ENCODE results near the gene ASXL1.
"Not testable (repeated sequence)": the region's sequence is repeated elsewhere in the genome, so short reads cannot be mapped to it uniquely, and the experiment has no call there.

ASXL1 gene

DNA sequence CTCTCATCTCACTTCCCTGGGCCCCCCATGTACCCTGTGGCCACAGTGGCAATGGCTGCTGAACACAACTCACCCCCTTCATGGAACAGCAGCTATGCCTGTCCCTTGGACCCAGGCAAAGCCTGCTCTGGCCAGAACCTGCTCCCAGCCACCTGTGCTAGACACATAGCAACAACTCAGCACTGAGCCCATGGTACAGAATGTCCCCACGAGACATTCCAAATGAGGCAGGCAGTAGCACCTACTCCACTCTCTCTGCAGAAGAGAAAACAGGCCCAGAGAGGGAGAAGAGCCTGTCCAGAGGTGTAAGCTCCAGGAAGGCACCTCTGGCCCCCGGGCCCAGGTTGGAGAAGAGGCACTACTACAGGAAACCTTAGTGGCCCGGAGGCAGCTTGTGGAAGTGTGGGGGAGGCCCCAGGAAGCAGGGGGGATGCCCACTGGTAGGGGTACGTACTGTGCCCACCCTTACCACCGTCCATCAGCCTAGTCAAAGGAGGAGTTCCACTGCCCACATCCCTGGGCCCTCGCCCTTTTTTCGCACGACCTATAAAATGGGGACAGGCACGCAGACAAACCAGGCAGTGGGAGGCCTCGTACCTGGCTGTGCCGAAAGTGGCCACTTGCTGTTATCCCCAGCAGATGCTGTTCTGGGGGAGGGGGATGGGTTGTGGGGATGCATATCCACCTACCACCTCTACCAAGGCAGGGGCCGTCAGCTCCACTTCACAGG lies 97.2 kb downstream of the ASXL1 start:
- DNase-seq: no peak

DNA sequence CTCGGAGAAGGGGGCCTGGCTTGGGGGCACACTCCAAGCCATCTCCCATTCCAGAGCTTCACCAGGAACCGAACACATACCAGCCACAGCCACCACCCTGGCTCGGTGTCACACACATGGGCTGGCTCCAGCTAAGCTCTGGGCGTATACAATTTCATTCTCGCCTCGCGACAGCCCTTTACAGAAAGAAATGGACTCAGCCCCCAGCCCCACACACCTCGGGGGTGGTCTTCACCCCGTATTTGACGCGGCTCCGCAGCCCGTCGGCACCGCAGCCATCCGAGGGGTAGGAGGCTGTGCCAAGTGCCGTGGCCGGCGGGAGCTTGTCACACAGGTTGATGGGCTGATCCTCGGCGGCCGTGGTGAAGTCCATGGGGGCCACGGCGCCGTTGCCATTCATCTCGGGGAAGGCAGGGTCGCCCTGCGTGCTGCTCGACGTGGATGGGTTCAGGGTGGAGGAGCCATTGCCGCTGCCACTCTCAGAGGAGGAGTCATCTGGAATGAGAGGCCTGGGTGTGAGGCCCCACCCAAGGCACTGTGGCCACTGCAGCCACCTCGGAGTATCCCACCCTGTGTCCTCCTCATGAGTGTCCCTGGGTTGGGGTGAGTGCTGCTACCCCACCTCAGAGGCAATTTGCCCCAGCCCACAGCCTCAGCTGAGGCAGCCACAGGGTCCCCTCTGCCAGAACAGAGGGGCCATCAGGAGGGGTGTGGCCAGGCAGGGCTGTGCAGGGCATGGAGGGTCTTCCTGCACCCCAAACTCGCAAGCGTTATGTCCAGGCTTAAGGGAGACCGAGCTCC lies 98.0 kb downstream of the ASXL1 start:
- DNase-seq: no peak

DNA sequence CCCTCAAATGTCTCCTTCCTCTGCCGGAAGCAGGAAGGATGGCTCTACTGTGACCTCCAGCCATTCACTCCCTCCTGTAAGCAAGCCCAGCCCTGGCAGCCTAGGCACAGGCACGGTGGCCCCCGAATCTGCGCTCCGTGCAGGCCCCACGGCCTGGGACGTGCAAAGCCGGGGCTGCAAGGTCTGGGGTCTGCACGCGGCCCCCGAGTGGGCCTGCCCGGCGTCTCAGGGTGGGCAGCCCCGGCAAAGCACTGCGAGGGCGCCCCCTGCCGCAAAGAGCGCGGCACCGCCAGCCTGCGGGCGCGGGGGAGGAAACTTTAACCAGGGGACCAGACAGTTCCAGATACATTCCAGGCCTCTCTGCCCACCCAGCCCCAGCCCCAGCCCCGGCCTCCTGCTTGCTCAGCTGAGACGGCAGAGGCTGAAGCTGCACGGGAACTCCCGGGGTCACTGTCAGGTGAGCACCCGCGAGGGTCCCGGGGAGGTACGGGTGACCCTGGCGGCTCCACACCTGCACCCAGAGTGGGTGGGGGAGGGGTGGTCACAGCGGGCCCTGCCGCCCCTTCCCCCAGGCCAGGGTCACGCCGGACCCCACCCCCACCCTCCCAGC lies 98.8 kb downstream of the ASXL1 start:
- DNase-seq: no peak

GRCh38 chr20:32457479-32457986 lies 99.4 kb downstream of the ASXL1 start:
- DNase-seq: no peak

DNA sequence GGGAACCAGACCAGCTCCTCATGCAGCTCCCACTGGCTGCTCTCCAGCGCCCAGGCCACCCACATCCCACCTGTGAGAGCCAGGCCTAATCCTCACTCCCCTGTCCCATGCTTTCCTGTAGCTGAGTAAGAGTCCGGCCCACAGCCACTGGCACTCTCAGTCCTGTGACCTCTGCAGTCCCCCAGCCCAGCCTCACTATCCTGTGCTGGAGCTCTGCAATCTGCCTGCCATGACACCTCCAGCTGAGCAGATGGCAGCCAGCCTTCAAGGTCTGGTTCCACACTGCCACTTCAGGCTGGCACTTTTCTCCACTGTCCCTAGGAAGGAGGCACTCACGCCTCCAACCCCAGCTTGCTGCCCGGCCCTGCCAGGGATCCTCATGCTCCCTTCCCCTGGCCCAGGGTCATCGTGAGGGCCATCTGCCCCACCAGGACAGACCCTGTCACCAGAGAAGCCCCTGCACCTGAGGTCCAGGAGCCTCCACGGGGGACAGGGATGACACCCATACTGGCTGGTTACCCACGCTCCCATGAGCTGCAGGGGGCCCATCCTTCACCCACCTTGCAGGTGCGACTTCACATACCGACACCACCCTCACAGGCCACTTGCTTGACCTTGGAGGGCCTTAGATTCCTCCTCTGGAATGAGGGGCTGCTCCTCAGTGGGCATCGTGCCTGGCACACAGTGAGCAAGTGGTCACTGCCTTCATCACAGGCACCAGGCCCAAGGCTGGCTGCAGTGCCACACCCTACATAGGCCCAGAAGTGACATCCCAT lies 100.1 kb downstream of the ASXL1 start:
- DNase-seq: no peak

DNA sequence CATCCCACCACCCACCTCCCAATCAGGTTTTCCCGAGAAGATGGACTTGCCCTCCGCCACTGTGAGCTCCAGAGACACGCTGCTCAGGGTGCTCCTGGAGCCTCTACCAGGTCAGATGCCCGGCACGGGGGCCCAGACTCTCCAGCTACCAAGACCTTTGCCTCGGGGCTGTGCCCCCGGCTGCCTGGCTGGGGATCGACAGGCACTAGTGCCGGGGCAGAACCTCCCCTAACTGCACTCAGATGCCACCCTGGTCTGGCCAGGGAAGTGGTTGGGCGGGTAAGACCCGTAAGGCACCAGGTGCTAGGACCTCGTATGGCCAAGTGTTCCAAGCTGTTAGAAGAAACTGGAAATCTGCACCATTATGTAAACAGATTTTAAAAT lies 100.7 kb downstream of the ASXL1 start:
- no peak for DNase-seq

DNA sequence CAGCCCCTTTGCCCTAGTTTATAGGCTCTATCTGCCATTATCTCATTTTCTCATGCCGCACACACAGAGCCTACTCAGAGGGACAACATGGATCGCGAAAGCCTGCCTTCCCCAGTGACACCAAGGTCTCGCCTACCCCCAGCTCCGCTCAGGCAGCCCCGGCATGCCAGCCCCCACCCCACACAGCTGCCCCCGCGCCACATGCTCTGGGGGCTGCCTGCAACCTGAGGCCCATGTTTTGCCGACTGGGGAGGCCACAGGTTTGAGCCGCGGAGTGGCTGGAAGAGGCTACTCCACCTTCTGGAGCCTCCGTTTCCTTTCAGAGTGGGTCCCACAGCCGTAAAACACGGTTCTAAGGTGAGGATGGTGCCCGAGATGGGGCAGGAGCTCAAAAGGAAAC lies 102.1 kb downstream of the ASXL1 start:
- no peak for DNase-seq

DNA sequence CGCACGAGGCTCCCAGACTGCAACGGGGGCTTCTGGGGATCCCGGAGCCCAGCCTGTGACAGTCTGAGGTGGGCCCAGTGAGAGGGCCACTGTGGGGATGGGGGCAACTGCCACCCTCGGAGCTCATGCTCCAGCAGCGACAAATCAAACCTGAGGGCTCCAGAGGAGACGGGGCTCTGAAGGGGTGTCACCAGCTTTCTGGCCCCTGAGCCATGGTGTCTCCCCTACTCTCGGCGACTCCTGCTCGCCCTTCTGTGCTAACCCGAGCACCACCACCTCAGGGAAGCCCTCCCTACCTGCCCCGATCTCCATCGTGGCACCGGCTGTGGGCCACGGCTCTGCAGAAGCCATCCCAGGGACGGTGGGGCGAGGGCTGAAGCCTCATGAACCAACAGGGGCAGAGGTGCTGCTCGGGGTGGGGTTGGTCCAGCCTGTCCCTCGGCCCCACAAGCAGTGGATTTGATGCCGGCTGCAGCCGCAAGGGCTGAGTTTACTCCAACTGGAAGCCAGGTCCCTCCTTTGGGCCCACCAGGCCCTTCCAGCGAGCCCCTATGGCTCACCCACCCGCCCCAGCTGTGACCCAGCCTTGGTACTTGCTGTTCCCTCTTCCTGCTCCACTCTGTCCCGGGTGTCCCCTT lies 102.7 kb downstream of the ASXL1 start:
- no peak for DNase-seq

- no peak for DNase-seq
Measured at GRCh38 chr20:32461836-32462600, 103.9 kb downstream of the ASXL1 start.

DNA sequence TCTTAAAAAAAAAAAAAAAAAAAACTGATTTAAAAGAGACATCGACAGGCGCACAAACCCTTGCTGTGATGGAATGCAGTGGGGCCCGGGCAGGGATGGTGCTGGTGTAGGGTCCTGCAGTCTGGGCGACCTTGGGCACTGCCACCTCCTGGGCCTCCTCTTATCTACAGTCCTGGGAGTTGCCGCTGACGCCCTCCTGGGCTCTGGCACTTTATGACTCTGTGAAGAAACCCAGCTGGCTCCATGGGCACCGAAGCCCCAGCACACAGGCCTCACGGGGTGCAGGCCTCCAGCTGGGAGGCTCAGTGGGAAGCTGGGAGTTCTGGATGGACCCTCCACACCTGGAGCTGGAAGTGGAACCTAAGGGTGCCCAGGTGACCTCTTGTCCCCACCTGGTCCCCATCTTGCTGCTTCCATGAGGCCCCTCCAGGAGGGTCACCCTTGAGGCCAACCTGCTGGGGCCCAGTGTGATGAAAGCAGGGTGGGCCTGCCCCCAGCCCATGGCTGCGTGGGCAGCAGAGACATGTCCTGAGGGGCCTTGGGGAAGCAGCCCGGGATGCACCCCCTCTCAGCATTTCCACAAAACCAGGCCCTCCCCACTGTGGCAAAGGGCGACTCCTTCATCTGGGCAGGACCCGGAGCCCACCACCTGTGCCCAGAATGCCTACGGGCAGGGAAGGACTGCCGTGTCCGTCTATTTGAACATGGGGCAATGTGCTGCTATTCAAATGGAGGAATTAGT lies 104.9 kb downstream of the ASXL1 start:
- no peak for DNase-seq

- DNase-seq: no peak
Measured at GRCh38 chr20:32463642-32464400, 105.7 kb downstream of the ASXL1 start.

- DNase-seq: no peak
Measured at GRCh38 chr20:32464401-32465091, 106.4 kb downstream of the ASXL1 start.

GRCh38 chr20:32465092-32465900 lies 107.2 kb downstream of the ASXL1 start:
- no peak for DNase-seq

DNA sequence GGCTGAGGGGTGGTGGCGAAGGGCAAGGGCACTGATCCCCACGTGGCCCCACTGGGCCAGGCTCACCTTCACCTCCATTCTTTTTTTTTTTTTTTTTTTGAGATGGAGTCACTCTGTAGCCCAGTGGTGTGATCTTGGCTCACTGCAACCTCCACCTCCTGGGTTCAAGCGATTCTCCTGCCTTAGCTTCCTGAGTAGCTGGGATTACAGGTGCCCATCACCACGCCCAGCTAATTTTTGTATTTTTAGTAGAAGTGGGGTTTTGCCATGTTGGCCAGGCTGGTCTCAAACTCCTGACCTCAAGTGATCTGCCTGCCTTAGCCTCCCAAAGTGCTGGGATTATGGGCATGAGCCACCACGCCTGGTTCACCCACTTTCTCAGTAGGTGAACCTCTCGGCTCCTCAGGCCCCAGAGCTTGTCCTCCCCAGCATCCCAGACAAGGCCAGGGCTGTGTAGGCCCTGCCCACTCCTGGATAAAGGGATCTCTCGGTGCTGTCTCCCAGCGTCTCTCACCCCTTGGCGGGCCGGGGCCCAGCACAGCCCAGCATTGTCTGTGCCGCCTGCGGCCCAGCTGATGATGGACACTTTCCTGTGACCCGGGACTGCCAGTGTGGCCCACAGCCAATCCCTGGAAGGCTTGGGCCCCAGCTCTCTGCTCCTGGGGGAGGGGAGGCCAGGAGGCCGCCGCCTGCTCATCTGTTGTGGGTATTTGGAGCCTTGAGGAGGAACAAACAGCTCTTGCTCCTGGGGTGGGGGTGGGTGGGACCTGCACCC lies 108.0 kb downstream of the ASXL1 start:
- not testable (repeated sequence) for DNase-seq

DNA sequence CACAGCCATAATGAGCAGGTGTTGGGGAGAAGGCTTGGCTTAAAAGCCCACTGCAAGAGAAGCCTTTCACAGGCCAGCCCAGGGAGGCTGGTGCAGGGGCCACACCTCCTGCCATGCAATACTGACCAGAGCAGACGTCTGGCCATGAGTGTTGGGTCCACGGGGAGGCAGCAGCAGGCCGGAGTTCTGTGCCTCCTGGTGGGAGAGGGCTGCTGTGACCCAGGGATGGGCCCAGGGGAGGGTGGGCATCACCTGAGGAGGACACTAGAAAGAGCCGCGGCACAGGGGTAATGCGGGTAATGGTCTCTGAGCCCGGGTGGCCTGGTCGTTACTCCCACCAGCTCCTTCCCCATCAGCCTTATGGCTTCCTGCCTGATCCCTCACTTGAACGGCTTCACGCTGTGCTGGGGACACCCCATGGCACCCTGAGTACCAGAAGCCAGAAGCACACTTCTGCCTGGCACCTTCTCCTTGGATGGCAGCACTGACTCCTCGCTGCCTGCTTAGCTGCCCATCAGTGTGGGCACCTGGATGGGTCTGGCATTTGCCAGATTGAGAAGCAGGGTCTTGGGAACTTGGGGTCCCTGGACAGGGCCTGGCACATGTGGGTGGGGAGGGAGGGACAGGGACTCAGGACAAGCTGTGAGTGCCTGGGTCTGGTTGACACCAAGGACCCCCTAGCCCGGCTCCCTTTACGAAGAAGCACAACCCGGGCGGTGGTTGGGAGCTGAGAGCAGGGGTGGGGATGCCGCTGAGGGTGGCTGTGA lies 108.8 kb downstream of the ASXL1 start:
- DNase-seq: no peak

GRCh38 chr20:32467506-32468312 lies 109.6 kb downstream of the ASXL1 start:
- no peak for DNase-seq

Data from stimulated activated CD4-positive, alpha-beta T cell treated with anti-CD3 and anti-CD28 coated beads, Interleukin-4, amount 100 ng/mL, for 1 hour (primary cell).